Adrenal gland (tissue), 19 donors: Measurements from ENCODE around the gene FOXQ1. TPM values are rescaled to one million over a fixed set of nuclear protein-coding genes. Genes with fewer than 3 reads are reported as not detected.

Source experiments
- DNase-seq, 7 donors: peaks; one replicate each; pipeline ENCODE4 v3.0.0-alpha.2; 2019 to 2020
- H3K27ac ChIP-seq, 5 donors: fragments of 200-600 bp; sonication (generic) in 4 of 5; 1 replicate in 3 of 5; 2 replicates in 2 of 5; pipeline versions ENCODE4 v1.5.1 to v1.8.0; 2016 to 2020; ENCODE audit warnings: mild to moderate bottlenecking in 1 of 5
- H3K27me3 ChIP-seq: fragments of 200-600 bp; 2 replicates; pipeline ENCODE4 v1.8.0; 2021
- H3K36me3 ChIP-seq, 2 donors: fragments of 200-600 bp; replicated peaks in 1 of 2; 1 replicate in 1 of 2; 2 replicates in 1 of 2; pipeline versions ENCODE4 v1.5.1 to v1.8.0; 2018 to 2022
- H3K4me1 ChIP-seq, 2 donors: fragments of 200-600 bp; replicated peaks in 1 of 2; 1 replicate in 1 of 2; 2 replicates in 1 of 2; pipeline versions ENCODE4 v1.5.1 to v1.8.0; 2018 to 2021
- H3K4me3 ChIP-seq, 4 donors: fragments of 200-600 bp; sonication (generic) in 3 of 4; one replicate each; pipeline ENCODE4 v1.5.1; 2016 to 2018
- H3K9me3 ChIP-seq, 3 donors: fragments of 200-600 bp; sonication (generic) in 1 of 3; replicated peaks in 1 of 3; 1 replicate in 2 of 3; 2 replicates in 1 of 3; pipeline versions ENCODE4 v1.5.1 to v1.8.0; 2016 to 2021
- POLR2A ChIP-seq, 2 donors: fragments of 450-650 bp; IDR thresholded peaks; one replicate each; pipeline ENCODE4 v1.6.1; 2017; ENCODE audit warnings: antibody characterized with exemption in 2 of 2, mild to moderate bottlenecking in 2 of 2, moderate library complexity in 1 of 2
- WGBS, 4 donors: extraction: QIAGEN DNeasy Blood & Tissue Kit in 2 of 4; methylation state at CpG; one replicate each; pipeline versions ENCODE4 v1.1.5 to v1.1.7; 2013 to 2017; 5-methylcytosine and 5-hydroxymethylcytosine counted together
- intact Hi-C, 2 donors: fragments of 100-400 bp; cut with DNase I; formaldehyde crosslinking; loops; one replicate each; pipeline versions ENCODE4 v1.14.1 to v1.15.0; 2022 to 2023
- long read RNA-seq, 10 donors: library from polyadenylated mRNA in 3 of 10; unstranded in 2 of 10; stranded (forward) in 1 of 10; transcript quantifications; one replicate each; pipeline ENCODE4 v2.0.0 and lab custom pipeline, GENCODE V29; 2021 to 2026
- polyA plus RNA-seq, 3 donors: library from polyadenylated mRNA; stranded (reverse); fragments of 200-250 nt in 2 of 3; fragments of 350-450 nt in 1 of 3; fragmentation: Illumina TruSeq in 1 of 3; extraction: RNeasy Lipid Tissue Mini Kit (QIAGEN cat#74804) in 1 of 3; gene quantifications; one replicate each; pipeline ENCODE4 v1.2.3, GENCODE V29; 2013 to 2014
- total RNA-seq, 9 donors: library from RNA; depleted of rRNA in 4 of 9; stranded (reverse); fragments of >200 nt in 4 of 9; fragments of 120-200 nt in 1 of 9; fragmentation: NEBNext Ultra II Directional in 1 of 9; extraction: Animal tissue kit (Norgen Biotek cat#: 25700) in 1 of 9; gene quantifications; one replicate each; pipeline versions ENCODE4 v1.1.0 to v1.2.4, GENCODE V29; 2013 to 2023
- TF ChIP-seq, protein P1 (sequence below), 6 experiments: fragments of 450-650 bp in 4 of 6; fragments of 200-600 bp in 2 of 6; sonication (generic) in 1 of 6; IDR thresholded peaks; 1 replicate in 5 of 6; 2 replicates in 1 of 6; pipeline versions ENCODE4 v1.5.1 to v1.8.0; 2016 to 2021; ENCODE audit warnings: antibody characterized with exemption in 6 of 6, mild to moderate bottlenecking in 2 of 6, moderate library complexity in 1 of 6
- donor health status: healthy with polysubstance abuse.
- donor health status: Bipolar disorder and iron deficiency.
- donor health status: DM: yes; HTN: yes; CAD: no.
- donor health status: DM: no; HTN: no; CAD: no.
- donor health status: DM: no; HTN: no; CAD: no.
- donor health status: DM: yes; HTN: yes; CAD: no.

Gene FOXQ1
- total RNA-seq (under 1 TPM in 1 of 9 donors, not detected in 8; 0.11 TPM), polyA plus RNA-seq (under 1 TPM in 2 of 3 donors, not detected in 1; 0.05 to 0.24 TPM)
- long read RNA-seq, donor 1: 0 reads
- long read RNA-seq, donor 2: 0 reads
- long read RNA-seq, donor 3: 0 reads
- long read RNA-seq, donor 4: 0 reads
- long read RNA-seq, donor 5: 0 reads
- long read RNA-seq, donor 6: 0 reads
- long read RNA-seq, donor 7: 0 reads
- long read RNA-seq, donor 8: 0 reads
- long read RNA-seq, donor 9: 0 reads
- long read RNA-seq, donor 10: 0 reads

DNA sequence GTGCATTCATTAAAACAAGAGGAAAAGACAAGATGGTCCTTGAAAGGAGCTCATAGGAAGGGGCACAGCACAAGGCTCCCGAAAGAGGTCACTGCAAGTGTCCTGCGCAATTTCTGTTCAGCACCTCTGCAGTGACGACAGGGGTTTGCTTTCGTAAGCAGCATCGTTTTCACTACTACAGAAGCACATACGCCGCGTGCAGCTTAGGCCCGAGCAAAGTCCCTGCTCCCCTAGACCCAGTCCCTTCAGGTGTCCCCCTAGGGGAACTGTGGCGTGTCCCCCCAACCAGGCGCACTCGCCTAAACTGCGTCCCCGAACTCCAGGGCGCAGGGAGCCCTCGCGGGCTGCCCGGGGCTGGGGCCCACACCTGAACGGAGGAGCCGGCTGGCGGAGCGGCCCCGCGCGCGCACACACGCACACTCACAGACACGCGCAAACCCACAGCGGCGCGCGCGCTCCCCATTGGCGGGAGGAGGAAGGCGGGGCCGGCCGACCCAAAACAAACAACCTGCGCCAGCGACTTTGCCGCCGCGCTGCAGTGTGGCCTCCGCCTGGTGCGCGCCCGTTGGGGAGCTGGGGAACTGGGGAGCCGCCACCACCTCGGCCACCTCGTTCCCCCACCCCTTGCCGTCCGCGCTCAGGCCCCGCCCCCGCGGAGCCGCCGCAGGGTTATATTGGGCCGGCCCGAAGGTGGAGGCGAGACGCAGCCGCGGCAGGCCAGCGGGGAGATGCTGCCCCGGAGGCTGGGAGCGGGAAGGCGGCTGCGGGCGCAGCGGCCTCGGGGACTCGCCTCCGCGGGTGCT lies at the start of gene FOXQ1:
Gene FOXQ1 (plus strand): TSS at position 699 of the 803 bp plus-strand sequence. CDS start 607 bp downstream, outside the sequence.
- DNase-seq: no peak
- H3K36me3 ChIP-seq: no peaks in the 10 kb centered on the region
- H3K27ac ChIP-seq: no peak within 1 kb of the TSS
- WGBS, 4 donors: 1 to 9% (median 3%) methylated on average over 7 to 75 of the region's 75 CpGs
- peaks cover 72% of the 10 kb centered on the region for H3K27me3 ChIP-seq
- peaks cover 5 to 8% of the 10 kb centered on the region in 2 donors for H3K4me1 ChIP-seq
- H3K4me3 ChIP-seq: peak within 1 kb of the TSS in 1 of 4 donors; percentile 37
- intact Hi-C loops: no loop called here
- H3K9me3 ChIP-seq: no peaks in the 10 kb centered on the region
- TF ChIP-seq POLR2A (IDR thresholded peaks at IDR 0.05): no peak
- TF ChIP-seq, protein P1, sequence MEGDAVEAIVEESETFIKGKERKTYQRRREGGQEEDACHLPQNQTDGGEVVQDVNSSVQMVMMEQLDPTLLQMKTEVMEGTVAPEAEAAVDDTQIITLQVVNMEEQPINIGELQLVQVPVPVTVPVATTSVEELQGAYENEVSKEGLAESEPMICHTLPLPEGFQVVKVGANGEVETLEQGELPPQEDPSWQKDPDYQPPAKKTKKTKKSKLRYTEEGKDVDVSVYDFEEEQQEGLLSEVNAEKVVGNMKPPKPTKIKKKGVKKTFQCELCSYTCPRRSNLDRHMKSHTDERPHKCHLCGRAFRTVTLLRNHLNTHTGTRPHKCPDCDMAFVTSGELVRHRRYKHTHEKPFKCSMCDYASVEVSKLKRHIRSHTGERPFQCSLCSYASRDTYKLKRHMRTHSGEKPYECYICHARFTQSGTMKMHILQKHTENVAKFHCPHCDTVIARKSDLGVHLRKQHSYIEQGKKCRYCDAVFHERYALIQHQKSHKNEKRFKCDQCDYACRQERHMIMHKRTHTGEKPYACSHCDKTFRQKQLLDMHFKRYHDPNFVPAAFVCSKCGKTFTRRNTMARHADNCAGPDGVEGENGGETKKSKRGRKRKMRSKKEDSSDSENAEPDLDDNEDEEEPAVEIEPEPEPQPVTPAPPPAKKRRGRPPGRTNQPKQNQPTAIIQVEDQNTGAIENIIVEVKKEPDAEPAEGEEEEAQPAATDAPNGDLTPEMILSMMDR (IDR thresholded peaks at IDR 0.05): no peak

DNA sequence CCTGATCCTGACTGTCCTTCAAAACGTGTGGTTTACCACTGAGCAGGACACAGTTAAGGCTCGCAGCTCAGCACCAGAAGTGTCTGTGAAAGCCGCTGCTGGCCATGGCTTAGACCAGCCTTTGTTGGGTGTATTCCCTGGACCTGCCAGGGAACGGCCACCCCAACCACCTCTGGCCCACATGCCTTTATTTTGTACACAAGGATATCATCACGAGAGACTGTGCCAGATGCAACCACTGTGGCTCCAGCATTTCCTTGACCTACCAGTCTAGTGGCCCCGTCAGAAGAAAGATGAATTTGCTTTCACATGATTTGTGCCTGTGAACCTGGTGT lies 49.2 kb upstream of the FOXQ1 start:
- Histone ChIP-seq H3K27me3 (peaks cover 8% of the 10 kb centered on the region), H3K4me1 (no peaks in the 10 kb centered on the region), H3K9me3 (no peaks in the 10 kb centered on the region), H3K4me3 (no peak overlapping the region), H3K36me3 (no peaks in the 10 kb centered on the region), H3K27ac (no peak overlapping the region)
- DNase-seq: no peak
- intact Hi-C loops: no loop called here
- 70 to 90% (median 84%) methylated on average over 6 of the region's 6 CpGs for WGBS, 4 donors
- TF ChIP-seq, protein P1 (IDR thresholded peaks at IDR 0.05): no peak
- no peak for TF ChIP-seq POLR2A (IDR thresholded peaks at IDR 0.05)

DNA sequence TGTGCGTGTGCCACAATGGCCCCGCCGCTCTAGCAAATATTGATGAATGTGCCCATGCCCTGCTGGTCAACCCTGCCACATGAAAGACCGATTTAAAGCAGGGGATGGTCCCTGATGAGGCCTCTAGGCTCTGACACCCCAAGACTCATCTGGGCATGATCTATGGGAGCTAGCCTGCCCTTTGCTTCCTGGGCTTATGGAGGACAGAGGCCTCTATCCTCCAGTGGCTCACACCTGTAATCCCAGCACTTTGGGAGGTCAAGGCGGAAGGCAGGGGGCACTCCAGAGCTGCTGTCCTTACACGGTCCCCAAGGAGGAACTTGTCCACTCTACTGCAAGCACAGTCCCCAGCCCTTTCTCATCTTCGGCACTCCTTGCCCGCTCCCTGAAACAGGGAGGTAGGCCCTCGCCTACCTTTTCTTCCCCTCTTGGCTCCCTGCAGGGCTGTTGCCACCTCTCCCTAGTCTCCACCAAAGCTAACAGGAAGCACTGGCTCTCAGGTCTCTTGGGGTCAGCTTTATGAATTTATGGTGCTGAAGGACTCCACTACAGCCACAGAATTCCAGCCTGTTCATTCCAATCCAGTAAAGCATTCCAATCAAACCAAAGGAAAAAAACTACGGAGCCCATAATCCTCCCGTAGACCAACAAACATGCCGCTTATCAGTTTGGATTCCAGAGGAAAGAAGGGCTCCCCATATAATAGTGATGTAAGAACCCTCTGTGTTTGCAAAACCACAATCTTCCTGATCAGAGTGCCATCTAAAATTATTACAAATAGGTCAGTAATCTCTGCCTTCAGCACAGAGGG lies 48.7 kb upstream of the FOXQ1 start:
- intact Hi-C loops: no loop called here
- Histone ChIP-seq H3K4me3 (no peak overlapping the region), H3K4me1 (no peaks in the 10 kb centered on the region), H3K9me3 (no peaks in the 10 kb centered on the region), H3K27me3 (peaks cover 8% of the 10 kb centered on the region), H3K27ac (no peak overlapping the region), H3K36me3 (no peaks in the 10 kb centered on the region)
- WGBS, 4 donors: 78 to 83% (median 81%) methylated on average over 10 to 12 of the region's 12 CpGs
- TF ChIP-seq POLR2A (IDR thresholded peaks at IDR 0.05): no peak
- TF ChIP-seq, protein P1 (IDR thresholded peaks at IDR 0.05): no peak
- no peak for DNase-seq

DNA sequence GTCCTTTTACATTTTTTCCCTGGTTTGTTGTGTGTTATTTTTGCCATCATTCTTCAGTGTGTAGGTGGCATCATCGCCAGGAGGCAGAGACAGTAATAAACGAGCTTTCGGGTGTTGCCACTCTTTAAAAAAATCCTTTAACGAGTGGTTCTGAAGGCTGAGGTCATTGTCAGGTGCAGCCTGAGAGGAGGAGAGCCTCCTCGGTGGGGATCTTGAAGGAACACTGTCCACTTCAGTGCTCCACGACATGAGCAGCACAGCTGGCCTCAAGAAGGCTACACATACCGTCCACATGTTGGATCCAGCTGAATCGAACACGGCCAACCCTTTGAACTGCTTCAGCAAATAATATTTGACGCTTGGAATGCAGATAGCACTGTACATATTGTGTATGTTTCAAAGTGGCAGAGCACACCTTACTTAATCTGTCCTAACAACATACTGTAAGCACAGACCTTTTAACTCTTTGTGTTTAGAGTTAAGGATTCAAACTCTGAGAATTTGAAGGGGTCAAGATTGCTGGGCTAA lies 48.0 kb upstream of the FOXQ1 start:
- no peaks in the 10 kb centered on the region for H3K36me3 ChIP-seq

More for the DNA sequence above, 48.0 kb upstream of the FOXQ1 start:
- no peak for DNase-seq
- Histone ChIP-seq H3K9me3 (no peaks in the 10 kb centered on the region), H3K27ac (no peak overlapping the region), H3K27me3 (peaks cover 8% of the 10 kb centered on the region), H3K4me1 (no peaks in the 10 kb centered on the region), H3K4me3 (no peak overlapping the region)
- intact Hi-C loops: no loop called here
- TF ChIP-seq, protein P1 (IDR thresholded peaks at IDR 0.05): no peak
- no peak for TF ChIP-seq POLR2A (IDR thresholded peaks at IDR 0.05)
- WGBS, 4 donors: 67 to 73% (median 70%) methylated on average over 10 of the region's 10 CpGs
